H1 (cell line): ENCODE results near the gene STOML1. TPM values are rescaled to one million over a fixed set of nuclear protein-coding genes. Genes with fewer than 3 reads are reported as not detected.

Source experiments
- CTCF ChIA-PET: fragments of 300-600 bp; sonication (Branson Sonifier 250); formaldehyde crosslinking; loops from one replicate; lab custom pipeline; 2021; ENCODE audit not compliant: partially characterized antibody; lab: Charles Lee
- POLR2A ChIA-PET: fragments of 300-600 bp; sonication (Branson Sonifier 250); formaldehyde crosslinking; loops from one replicate; lab custom pipeline; 2021; ENCODE audit warnings: inconsistent platforms; ENCODE audit not compliant: partially characterized antibody; lab: Charles Lee
- DNase-seq, 2 experiments: peaks; one replicate each; pipeline versions ENCODE4 v3.0.0 to v3.0.0-alpha.2; 2010 to 2022; ENCODE audit warnings: low spot score in 2 of 2, low read depth in 1 of 2, mixed read lengths in 1 of 2
- FAIRE-seq: peaks from 2 replicates; lab custom pipeline; 2011; peaks lifted over from hg19 to GRCh38; lab: Jason Lieb, UNC
- H2AFZ ChIP-seq: 2 replicates; pipeline ENCODE4 v1.8.1; 2012; ENCODE audit warnings: low read length, inconsistent platforms
- H2AK5ac ChIP-seq: 2 replicates; pipeline ENCODE4 v1.6.1; 2013; ENCODE audit warnings: low read depth, low read length
- H2BK120ac ChIP-seq: replicated peaks from 2 replicates; pipeline ENCODE3; 2013; ENCODE audit warnings: low read depth, low read length, inconsistent platforms
- H2BK12ac ChIP-seq: 2 replicates; pipeline ENCODE4 v1.6.1; 2013; ENCODE audit warnings: low read depth, low read length
- H2BK15ac ChIP-seq: 2 replicates; pipeline ENCODE4 v1.6.1; 2013; ENCODE audit warnings: low read length
- H2BK20ac ChIP-seq: 2 replicates; pipeline ENCODE4 v1.6.1; 2013; ENCODE audit warnings: low read length
- H2BK5ac ChIP-seq: 2 replicates; pipeline ENCODE4 v1.6.1; 2013; ENCODE audit warnings: low read depth, low read length
- H3K14ac ChIP-seq: 2 replicates; pipeline ENCODE4 v1.6.1; 2013; ENCODE audit warnings: inconsistent platforms; ENCODE audit not compliant: insufficient read length
- H3K18ac ChIP-seq: 2 replicates; pipeline ENCODE4 v1.6.1; 2013; ENCODE audit warnings: low read length; ENCODE audit errors: extremely low read depth
- H3K23ac ChIP-seq: 2 replicates; pipeline ENCODE4 v1.6.1; 2013; ENCODE audit warnings: inconsistent platforms; ENCODE audit not compliant: insufficient read length
- H3K23me2 ChIP-seq: 2 replicates; pipeline ENCODE4 v1.6.1; 2013; ENCODE audit warnings: low read depth, low read length
- H3K27ac ChIP-seq: 2 replicates; pipeline ENCODE4 v1.6.1; 2011; ENCODE audit warnings: low read depth, low read length, inconsistent platforms
- H3K27me3 ChIP-seq, 4 experiments: replicated peaks in 1 of 4; 1 replicate in 1 of 4; 2 replicates in 3 of 4; pipeline versions ENCODE4 v1.6.1 to v1.8.1; 2011 to 2013; ENCODE audit warnings: low read length in 3 of 4, mild to moderate bottlenecking in 3 of 4, inconsistent platforms in 2 of 4, mixed read lengths in 2 of 4, moderate library complexity in 1 of 4; ENCODE audit not compliant: control insufficient read depth in 3 of 4, insufficient read depth in 3 of 4; ENCODE audit errors: extremely low read depth in 1 of 4
- H3K36me3 ChIP-seq, 4 experiments: 2 replicates each; pipeline versions ENCODE4 v1.6.1 to v1.8.1; 2011 to 2013; ENCODE audit warnings: mild to moderate bottlenecking in 4 of 4, low read length in 3 of 4, moderate library complexity in 2 of 4, control low read depth in 1 of 4, inconsistent platforms in 1 of 4; ENCODE audit not compliant: insufficient read depth in 4 of 4, control insufficient read depth in 2 of 4
- H3K4ac ChIP-seq: replicated peaks from 2 replicates; pipeline ENCODE3; 2013; ENCODE audit warnings: low read length, low read depth, mixed read lengths, inconsistent platforms; ENCODE audit not compliant: insufficient read length
- H3K4me1 ChIP-seq, 4 experiments: replicated peaks in 1 of 4; 1 replicate in 1 of 4; 2 replicates in 3 of 4; pipeline versions ENCODE4 v1.6.1 to v1.8.1; 2011 to 2013; ENCODE audit warnings: low read length in 3 of 4, inconsistent platforms in 2 of 4, mixed read lengths in 1 of 4; ENCODE audit not compliant: insufficient read depth in 4 of 4, control insufficient read depth in 3 of 4
- H3K4me2 ChIP-seq, 2 experiments: 2 replicates each; pipeline versions ENCODE4 v1.6.1 to v1.8.1; 2011 to 2013; ENCODE audit warnings: low read depth in 2 of 2, low read length in 2 of 2, control low read depth in 1 of 2, inconsistent platforms in 1 of 2, mild to moderate bottlenecking in 1 of 2; ENCODE audit not compliant: insufficient read depth in 1 of 2
- H3K4me3 ChIP-seq, 4 experiments: fragments of 200-600, 300-600 bp in 1 of 4; sonication (generic), shearing (Covaris generic), sonication (Bioruptor Twin) in 1 of 4; 2 replicates each; pipeline versions ENCODE4 v1.5.1 to v1.8.1; 2011 to 2016; ENCODE audit warnings: low read length in 4 of 4, low read depth in 3 of 4, control low read depth in 2 of 4, inconsistent platforms in 2 of 4, mild to moderate bottlenecking in 2 of 4, mixed read lengths in 1 of 4, moderate library complexity in 1 of 4; ENCODE audit not compliant: insufficient read depth in 2 of 4; ENCODE audit errors: extremely low read depth in 1 of 4
- H3K56ac ChIP-seq: replicated peaks from 2 replicates; pipeline ENCODE3; 2013; ENCODE audit warnings: low read depth, mild to moderate bottlenecking, mixed read lengths, low read length, inconsistent platforms; ENCODE audit not compliant: insufficient read length
- H3K79me1 ChIP-seq: 2 replicates; pipeline ENCODE4 v1.6.1; 2013; ENCODE audit warnings: low read depth, low read length, control low read depth
- H3K79me2 ChIP-seq, 2 experiments: 2 replicates each; pipeline versions ENCODE4 v1.6.1 to v1.8.1; 2012 to 2013; ENCODE audit warnings: low read length in 2 of 2, mild to moderate bottlenecking in 2 of 2, inconsistent platforms in 1 of 2; ENCODE audit not compliant: insufficient read depth in 2 of 2, control insufficient read depth in 1 of 2
- H3K9ac ChIP-seq, 4 experiments: replicated peaks in 1 of 4; 1 replicate in 1 of 4; 2 replicates in 3 of 4; pipeline versions ENCODE4 v1.6.1 to v1.8.1; 2011 to 2013; ENCODE audit warnings: low read depth in 3 of 4, low read length in 3 of 4, control low read depth in 2 of 4, mild to moderate bottlenecking in 2 of 4, moderate library complexity in 2 of 4, inconsistent platforms in 1 of 4; ENCODE audit errors: extremely low read depth in 1 of 4
- H3K9me3 ChIP-seq, 2 experiments: 2 replicates each; pipeline versions ENCODE4 v1.6.1 to v1.8.1; 2012 to 2013; ENCODE audit warnings: mild to moderate bottlenecking in 2 of 2, moderate library complexity in 2 of 2, control low read depth in 1 of 2, inconsistent platforms in 1 of 2, low read depth in 1 of 2, low read length in 1 of 2, mixed read lengths in 1 of 2; ENCODE audit not compliant: insufficient read depth in 2 of 2
- H4K20me1 ChIP-seq, 2 experiments: replicated peaks in 1 of 2; 2 replicates each; pipeline versions ENCODE3 to v1.8.1; 2011 to 2013; ENCODE audit warnings: inconsistent platforms in 2 of 2, low read length in 2 of 2, mild to moderate bottlenecking in 1 of 2; ENCODE audit not compliant: insufficient read depth in 2 of 2, control insufficient read depth in 1 of 2
- H4K5ac ChIP-seq: 2 replicates; pipeline ENCODE4 v1.6.1; 2013; ENCODE audit warnings: low read length, low read depth, mixed read lengths, inconsistent platforms; ENCODE audit not compliant: insufficient read length
- H4K8ac ChIP-seq: 2 replicates; pipeline ENCODE4 v1.8.0; 2013; ENCODE audit warnings: mild to moderate bottlenecking, moderate library complexity, low read length, inconsistent platforms; ENCODE audit not compliant: insufficient read depth; ENCODE audit errors: extremely low read depth
- H4K91ac ChIP-seq: replicated peaks from 2 replicates; pipeline ENCODE3; 2013; ENCODE audit warnings: low read length, mixed read lengths, inconsistent platforms; ENCODE audit not compliant: insufficient read length
- GABPA ChIP-seq: IDR thresholded peaks from 2 replicates; pipeline ENCODE4 v1.6.1; 2011; ENCODE audit warnings: mild to moderate bottlenecking, low read length, moderate library complexity, borderline replicate concordance; ENCODE audit not compliant: insufficient read depth
- KDM4A ChIP-seq: IDR thresholded peaks from one replicate; pipeline ENCODE4 v1.7.1; 2012; ENCODE audit warnings: low read depth, mild to moderate bottlenecking, moderate library complexity, low read length, inconsistent platforms; ENCODE audit not compliant: severe bottlenecking
- TCF12 ChIP-seq: IDR thresholded peaks from 2 replicates; pipeline ENCODE4 v1.6.1; 2011; ENCODE audit warnings: low read depth, mild to moderate bottlenecking, low read length
- WGBS, 2 experiments: shearing (Covaris generic) in 1 of 2; methylation state at CpG; one replicate each; pipeline versions ENCODE4 v1.1.6 to v1.1.7; 2013 to 2015; ENCODE audit warnings: low lambda C conversion rate in 2 of 2, mixed read lengths in 2 of 2, inconsistent platforms in 1 of 2, low coverage in 1 of 2, missing lambda C conversion rate in 1 of 2; ENCODE audit not compliant: insufficient replicate concordance in 2 of 2, insufficient coverage in 1 of 2, insufficient read length in 1 of 2; ENCODE audit errors: extremely low coverage in 1 of 2, missing lambda C conversion rate in 1 of 2; 5-methylcytosine and 5-hydroxymethylcytosine counted together
- polyA plus RNA-seq, 7 experiments: library from polyadenylated mRNA; depleted of rRNA in 3 of 7; stranded (reverse) in 5 of 7; unstranded in 2 of 7; fragments of >200 nt in 5 of 7; fragments of 200-250 nt in 2 of 7; gene quantifications; 1 replicate in 5 of 7; 2 replicates in 1 of 7; 4 replicates in 1 of 7; pipeline versions ENCODE4 v1.2.1 to v1.2.3, GENCODE V29; 2011 to 2013; ENCODE audit warnings: missing spikeins in 2 of 7, mixed read lengths in 2 of 7
- total RNA-seq: library from RNA; stranded (reverse); fragmentation: NEBNext Ultra II Directional; extraction: Animal tissue kit (Norgen Biotek cat#: 25700); gene quantifications from 2 replicates; pipeline ENCODE4 v1.2.1, GENCODE V29; 2021

The STOML1 gene
- total and polyA plus RNA-seq, 2 of the 8 experiments (the other 6 are each of a cell fraction or from before 2014, with no cell fraction given) = 2.6 to 3.2 TPM

GRCh38 chr15:73983773-73984172 is 8.3 kb downstream of the STOML1 start:
- TF ChIP-seq GABPA (no peak), KDM4A (no peak), TCF12 (no peak)
- H3K4me3 ChIP-seq = no peak overlapping the region
- WGBS, 2 experiments = 92% methylated on average over 7 of the region's 9 CpGs; no CpG with 5 or more reads in 1 of the 2 experiments
- no peaks in the 10 kb centered on the region; a peak in 1 of 7 replicates for H3K27me3 ChIP-seq
- no peaks in the 10 kb centered on the region for H3K9me3 ChIP-seq
- no peak overlapping the region for H4K5ac ChIP-seq
- H4K8ac ChIP-seq = no peak overlapping the region
- H3K27ac ChIP-seq = no peak overlapping the region
- no peak overlapping the region for H3K4ac ChIP-seq
- no peak overlapping the region for H2AK5ac ChIP-seq
- ChIA-PET POLR2A (interaction anchor here (0.9 kb wide), 1 partner anchor 11 kb away, joined by 3 read pairs; the partner anchor contains the start of gene PML), CTCF (interaction anchor here (0.7 to 5.5 kb wide), 8 partner anchors 9 to 65 kb away, joined by 3 to 56 read pairs (median 4); partner anchors contain the start of gene PML)
- H3K36me3 ChIP-seq = no peaks in the 10 kb centered on the region
- H3K14ac ChIP-seq = no peak overlapping the region
- FAIRE-seq (no peak), DNase-seq (no peak)
- no peak overlapping the region for H2BK20ac ChIP-seq
- H3K56ac ChIP-seq = peak overlapping the region; percentile 42
- H3K4me1 ChIP-seq = no peaks in the 10 kb centered on the region; a peak in 1 of 7 replicates
- no peaks in the 10 kb centered on the region for H3K79me1 ChIP-seq
- no peak overlapping the region for H2BK12ac ChIP-seq
- H3K23ac ChIP-seq = no peak overlapping the region
- no peak overlapping the region for H4K91ac ChIP-seq
- no peaks in the 10 kb centered on the region for H3K79me2 ChIP-seq
- no peaks in the 10 kb centered on the region for H3K23me2 ChIP-seq
- H3K18ac ChIP-seq = no peak overlapping the region
- no peaks in the 10 kb centered on the region for H4K20me1 ChIP-seq
- H2BK15ac ChIP-seq = no peak overlapping the region
- H2BK120ac ChIP-seq = no peak overlapping the region
- no peak overlapping the region for H3K4me2 ChIP-seq
- H2BK5ac ChIP-seq = no peak overlapping the region
- H3K9ac ChIP-seq = no peak overlapping the region
- H2AFZ ChIP-seq = no peak overlapping the region
